ENCODE results near the gene SRP14. TPM values are rescaled to one million over a fixed set of nuclear protein-coding genes. Genes with fewer than 3 reads are reported as not detected.
"Not testable (repeated sequence)": the region's sequence is repeated elsewhere in the genome, so short reads cannot be mapped to it uniquely, and the experiment has no call there.

SRP14 gene
- total RNA-seq, 2 donors from 2014 or later: 102 to 117 TPM

DNA sequence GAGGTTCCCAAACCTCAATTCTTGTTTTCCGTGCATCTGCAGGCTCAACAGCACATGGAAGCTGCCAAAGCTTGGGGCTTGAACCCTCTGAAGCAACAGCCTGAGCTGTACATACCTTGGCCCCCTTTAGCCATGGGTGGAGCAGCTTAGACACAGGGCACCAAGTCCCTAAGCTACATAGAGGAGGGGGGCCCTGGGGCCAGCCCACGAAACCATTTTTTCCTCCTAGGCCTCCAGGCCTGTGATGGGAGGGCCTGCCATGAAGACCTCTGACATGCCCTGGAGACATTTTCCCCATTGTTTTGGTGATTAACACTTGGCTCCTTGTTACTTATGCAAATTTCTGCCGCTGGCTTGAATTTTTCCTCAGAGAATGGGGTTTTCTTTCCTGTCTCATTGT lies 24.6 kb downstream of the SRP14 start:
- DNase-seq (no peak), ATAC-seq (replicated peaks in 1 of 2) (no peak)
- peaks cover 4 to 8% of the 10 kb centered on the region in 2 donors for H3K9me3 Mint-ChIP-seq
- no peaks in the 10 kb centered on the region for H3K27me3 Mint-ChIP-seq (ENCODE audit: low read depth)
- H3K4me1 Mint-ChIP-seq (ENCODE audit: low read depth): no peaks in the 10 kb centered on the region
- no peak overlapping the region for H3K27ac Mint-ChIP-seq
- H3K4me3 Mint-ChIP-seq: no peak overlapping the region
- peaks cover 25 to 38% of the 10 kb centered on the region in 2 donors for H3K36me3 Mint-ChIP-seq (ENCODE audit: insufficient read depth in 2 of 2)

DNA sequence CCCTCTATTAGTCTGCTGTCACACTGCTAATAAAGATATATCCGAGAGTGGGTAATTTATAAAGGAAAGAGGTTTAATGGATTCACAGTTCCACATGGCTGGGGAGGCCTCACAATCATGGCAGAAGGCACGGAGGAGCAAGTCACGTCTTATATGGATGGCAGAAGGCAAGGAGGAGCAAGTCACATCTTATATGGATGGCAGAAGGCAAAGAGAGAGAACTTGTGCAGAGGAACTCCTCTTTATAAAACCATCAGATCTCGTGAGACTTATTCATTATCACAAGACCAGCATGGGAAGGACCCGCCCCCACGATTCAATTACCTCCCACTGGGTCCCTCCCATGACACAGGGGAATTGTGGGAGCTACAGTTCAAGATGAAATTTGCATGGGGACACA lies 25.6 kb downstream of the SRP14 start:
- H3K4me3 Mint-ChIP-seq; H3K27ac Mint-ChIP-seq; H3K4me1 Mint-ChIP-seq (ENCODE audit: low read depth); ATAC-seq (replicated peaks in 1 of 2); DNase-seq; H3K9me3 Mint-ChIP-seq; H3K27me3 Mint-ChIP-seq (ENCODE audit: low read depth): not testable (repeated sequence)
- peaks cover 25 to 41% of the 10 kb centered on the region in 2 donors for H3K36me3 Mint-ChIP-seq (ENCODE audit: insufficient read depth in 2 of 2)

DNA sequence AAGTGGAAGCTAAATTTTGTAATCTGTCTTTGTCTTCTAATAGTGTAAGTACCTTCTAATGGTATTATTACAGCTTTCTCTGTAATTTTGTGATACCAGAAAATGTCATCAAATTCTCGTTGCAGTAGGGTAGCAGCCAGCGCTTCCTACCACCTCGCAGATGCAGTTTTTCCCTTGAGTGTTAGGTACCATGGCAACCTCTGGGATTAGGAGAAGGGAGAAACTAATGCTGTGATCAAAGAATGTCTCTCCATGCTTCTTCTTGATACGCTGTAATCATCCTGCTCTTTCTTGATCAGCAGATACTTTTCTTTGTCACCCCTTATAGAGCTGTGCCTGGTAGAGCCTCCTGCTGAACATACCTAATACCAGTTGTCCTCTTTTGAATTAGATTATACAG lies 27.7 kb downstream of the SRP14 start:
- ATAC-seq (replicated peaks in 1 of 2): no peak
- DNase-seq: no peak
- peaks cover 4 to 8% of the 10 kb centered on the region in 2 donors for H3K9me3 Mint-ChIP-seq
- H3K27ac Mint-ChIP-seq: no peak overlapping the region
- peaks cover 25 to 45% of the 10 kb centered on the region in 2 donors for H3K36me3 Mint-ChIP-seq (ENCODE audit: insufficient read depth in 2 of 2)
- H3K4me3 Mint-ChIP-seq: no peak overlapping the region
- H3K27me3 Mint-ChIP-seq (ENCODE audit: low read depth): no peaks in the 10 kb centered on the region
- H3K4me1 Mint-ChIP-seq (ENCODE audit: low read depth): no peaks in the 10 kb centered on the region

DNA sequence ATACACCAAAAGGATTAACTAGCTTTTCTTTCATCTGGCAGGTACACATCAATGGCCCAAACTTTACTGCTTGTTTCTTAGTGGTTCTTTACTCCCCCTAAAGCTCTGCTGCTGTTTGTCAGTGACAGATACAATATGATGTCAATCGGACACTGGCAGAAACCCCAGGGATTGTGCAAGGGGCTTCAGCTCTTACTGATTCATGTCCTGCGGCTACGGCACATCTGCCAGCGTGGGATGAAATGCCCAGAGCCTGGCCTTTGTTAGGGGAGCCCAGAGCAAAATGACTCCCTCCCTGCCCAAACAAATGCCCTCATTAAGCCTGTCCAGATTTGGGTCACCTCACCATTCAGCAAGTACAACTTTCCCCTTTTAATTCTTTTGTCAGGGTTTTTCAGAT lies 28.3 kb downstream of the SRP14 start:
- Mint-ChIP-seq H3K9me3 (peaks cover 4 to 8% of the 10 kb centered on the region in 2 donors), H3K27me3 (ENCODE audit: low read depth) (no peaks in the 10 kb centered on the region), H3K4me1 (ENCODE audit: low read depth) (no peaks in the 10 kb centered on the region), H3K27ac (no peak overlapping the region), H3K4me3 (no peak overlapping the region), H3K36me3 (ENCODE audit: insufficient read depth in 2 of 2) (peaks cover 25 to 43% of the 10 kb centered on the region in 2 donors)
- DNase-seq: no peak
- ATAC-seq (replicated peaks in 1 of 2): no peak

DNA sequence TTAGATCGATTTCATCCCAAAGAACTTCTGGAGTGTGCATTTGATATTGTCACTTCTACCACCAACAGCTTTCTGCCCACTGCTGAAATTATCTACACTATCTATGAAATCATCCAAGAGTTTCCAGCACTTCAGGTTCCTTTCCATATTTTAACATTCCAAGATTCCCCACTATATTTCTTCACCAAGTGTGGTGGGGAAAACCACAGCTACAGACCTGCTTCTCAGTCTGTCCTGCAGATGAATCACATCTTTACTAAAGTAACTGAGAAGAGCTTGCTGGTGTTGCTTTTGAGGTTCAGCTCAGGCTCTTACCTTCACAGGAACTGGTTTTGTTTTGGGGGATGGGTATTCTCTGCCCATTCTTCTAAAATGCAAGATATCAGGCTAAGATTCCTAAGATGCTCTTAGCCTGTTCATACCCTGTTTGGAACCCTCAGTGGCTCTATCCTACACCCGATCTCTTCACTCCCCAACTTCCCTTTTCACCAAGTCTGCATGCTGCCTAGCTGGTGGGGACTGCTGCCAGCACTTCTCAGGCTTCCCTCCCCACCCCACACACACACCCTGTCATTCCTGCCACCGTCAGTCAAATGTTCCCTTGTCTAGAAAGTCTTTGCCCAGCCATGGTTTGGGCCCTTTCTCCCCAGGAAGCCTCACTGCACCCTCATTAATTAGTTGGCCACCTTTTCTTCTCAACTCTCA lies 30.8 kb downstream of the SRP14 start:
- Mint-ChIP-seq H3K27ac (no peak overlapping the region), H3K36me3 (ENCODE audit: insufficient read depth in 2 of 2) (peaks cover 7 to 27% of the 10 kb centered on the region in 2 donors), H3K27me3 (ENCODE audit: low read depth) (no peaks in the 10 kb centered on the region), H3K4me3 (no peak overlapping the region), H3K4me1 (ENCODE audit: low read depth) (no peaks in the 10 kb centered on the region), H3K9me3 (no peaks in the 10 kb centered on the region)
- DNase-seq: no peak
- ATAC-seq (replicated peaks in 1 of 2): no peak

DNA sequence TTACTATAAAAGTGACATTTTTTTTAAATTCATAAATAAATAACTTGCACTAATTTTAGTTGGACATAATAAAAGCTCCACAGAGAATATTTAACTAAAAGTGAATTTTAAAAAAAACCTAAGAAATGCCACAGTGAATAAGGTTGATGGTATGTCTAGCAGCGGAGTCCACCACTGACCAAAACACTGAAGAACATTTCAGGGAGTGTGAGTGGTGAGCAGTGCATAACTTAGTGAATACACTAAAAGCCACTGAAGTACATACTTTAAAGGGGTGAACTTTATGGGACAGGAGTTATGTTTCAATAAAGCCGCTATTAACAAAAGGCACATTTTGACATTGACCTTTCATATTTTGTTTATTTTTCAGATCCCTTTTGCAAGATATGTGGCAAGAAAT lies 32.3 kb downstream of the SRP14 start:
- Mint-ChIP-seq H3K27ac (no peak overlapping the region), H3K4me1 (ENCODE audit: low read depth) (no peaks in the 10 kb centered on the region), H3K27me3 (ENCODE audit: low read depth) (no peaks in the 10 kb centered on the region), H3K9me3 (no peaks in the 10 kb centered on the region), H3K36me3 (ENCODE audit: insufficient read depth in 2 of 2) (peaks cover 7 to 16% of the 10 kb centered on the region in 2 donors), H3K4me3 (no peak overlapping the region)
- DNase-seq: no peak
- no peak for ATAC-seq (replicated peaks in 1 of 2)

DNA sequence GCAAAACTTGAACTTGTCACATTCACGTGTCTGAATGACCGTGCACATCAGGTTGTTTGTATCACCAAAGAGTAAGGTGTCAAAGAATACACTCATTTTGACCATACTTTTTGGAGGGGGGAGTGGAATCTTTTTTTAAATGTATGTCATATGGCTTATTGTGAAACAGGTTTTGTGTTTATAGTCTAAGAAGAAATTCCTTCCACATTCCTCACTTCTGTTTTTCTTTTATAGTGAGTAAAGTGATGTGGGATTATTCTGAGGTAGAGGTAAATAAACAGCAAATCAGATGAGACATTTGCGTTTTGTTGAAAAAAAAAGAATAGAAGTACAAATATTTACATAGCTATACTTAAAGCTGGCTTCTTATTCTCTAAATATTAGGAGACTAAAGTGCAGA lies 33.0 kb downstream of the SRP14 start:
- Mint-ChIP-seq H3K4me3 (no peak overlapping the region), H3K36me3 (ENCODE audit: insufficient read depth in 2 of 2) (peaks cover 4 to 17% of the 10 kb centered on the region in 2 donors), H3K27ac (no peak overlapping the region), H3K4me1 (ENCODE audit: low read depth) (no peaks in the 10 kb centered on the region), H3K9me3 (no peaks in the 10 kb centered on the region), H3K27me3 (ENCODE audit: low read depth) (no peaks in the 10 kb centered on the region)
- DNase-seq (no peak), ATAC-seq (replicated peaks in 1 of 2) (no peak)

DNA sequence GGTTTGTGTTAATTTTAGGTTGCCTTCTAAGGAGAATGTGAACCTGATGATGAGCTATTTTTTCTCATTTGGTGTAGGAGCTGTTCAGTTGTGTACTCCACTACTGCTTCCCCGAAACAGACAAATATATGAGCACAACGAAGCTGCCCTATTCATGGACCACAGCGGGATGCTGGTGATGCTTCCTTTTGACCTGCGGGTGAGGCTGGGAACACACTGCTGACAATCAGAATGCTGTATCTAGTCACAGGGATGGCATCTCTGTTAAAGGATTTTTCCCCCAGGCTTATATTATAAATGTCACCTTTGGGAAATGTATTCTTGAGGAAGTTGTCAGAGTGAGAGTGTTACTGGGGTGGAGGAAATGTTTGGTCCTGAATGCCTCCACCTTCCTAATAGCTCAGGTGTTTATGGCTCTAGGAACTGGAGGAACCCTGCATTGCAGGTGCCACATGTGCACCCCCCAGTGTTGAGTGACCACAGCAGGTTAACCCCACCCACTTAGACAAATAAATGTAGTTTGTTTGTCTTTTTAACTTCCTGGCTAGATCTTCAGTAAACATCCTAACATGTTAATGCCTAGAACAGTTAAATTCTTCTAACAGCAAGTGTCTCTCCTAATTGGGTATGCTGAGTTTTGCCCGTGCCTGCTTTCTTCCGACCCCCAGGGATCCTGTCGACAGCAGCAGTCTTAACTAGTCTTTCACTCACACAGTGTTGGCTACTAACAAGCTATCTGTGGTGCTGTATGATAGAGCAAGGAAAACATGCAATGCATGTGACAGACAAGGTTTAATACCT lies 35.7 kb downstream of the SRP14 start:
- no peaks in the 10 kb centered on the region for H3K27me3 Mint-ChIP-seq (ENCODE audit: low read depth)
- peaks cover 2 to 13% of the 10 kb centered on the region in 2 donors for H3K36me3 Mint-ChIP-seq (ENCODE audit: insufficient read depth in 2 of 2)
- DNase-seq: no peak
- no peaks in the 10 kb centered on the region for H3K9me3 Mint-ChIP-seq
- H3K4me3 Mint-ChIP-seq: no peak overlapping the region
- H3K27ac Mint-ChIP-seq: no peak overlapping the region
- no peak for ATAC-seq (replicated peaks in 1 of 2)
- H3K4me1 Mint-ChIP-seq (ENCODE audit: low read depth): no peaks in the 10 kb centered on the region

DNA sequence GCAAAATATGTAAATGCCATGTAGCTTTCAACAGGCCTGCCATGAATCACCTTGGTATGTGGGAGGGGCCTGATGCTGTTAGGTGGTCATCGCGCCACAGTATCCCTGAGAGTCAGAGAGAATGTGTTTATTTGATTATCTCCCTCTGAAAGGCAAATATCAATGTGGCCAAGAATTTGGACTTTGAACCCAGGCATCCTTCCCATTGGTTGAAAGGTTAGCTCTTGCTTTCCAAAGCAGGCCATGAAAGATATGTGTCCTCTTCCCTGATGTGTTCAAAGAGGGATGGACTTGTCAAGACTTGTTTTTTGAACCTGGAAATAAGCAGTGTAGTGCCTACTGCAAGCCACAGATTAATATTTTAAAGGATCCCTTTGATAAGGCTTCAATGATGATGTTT lies 36.7 kb downstream of the SRP14 start:
- peaks cover 2 to 11% of the 10 kb centered on the region in 2 donors for H3K36me3 Mint-ChIP-seq (ENCODE audit: insufficient read depth in 2 of 2)

DNA sequence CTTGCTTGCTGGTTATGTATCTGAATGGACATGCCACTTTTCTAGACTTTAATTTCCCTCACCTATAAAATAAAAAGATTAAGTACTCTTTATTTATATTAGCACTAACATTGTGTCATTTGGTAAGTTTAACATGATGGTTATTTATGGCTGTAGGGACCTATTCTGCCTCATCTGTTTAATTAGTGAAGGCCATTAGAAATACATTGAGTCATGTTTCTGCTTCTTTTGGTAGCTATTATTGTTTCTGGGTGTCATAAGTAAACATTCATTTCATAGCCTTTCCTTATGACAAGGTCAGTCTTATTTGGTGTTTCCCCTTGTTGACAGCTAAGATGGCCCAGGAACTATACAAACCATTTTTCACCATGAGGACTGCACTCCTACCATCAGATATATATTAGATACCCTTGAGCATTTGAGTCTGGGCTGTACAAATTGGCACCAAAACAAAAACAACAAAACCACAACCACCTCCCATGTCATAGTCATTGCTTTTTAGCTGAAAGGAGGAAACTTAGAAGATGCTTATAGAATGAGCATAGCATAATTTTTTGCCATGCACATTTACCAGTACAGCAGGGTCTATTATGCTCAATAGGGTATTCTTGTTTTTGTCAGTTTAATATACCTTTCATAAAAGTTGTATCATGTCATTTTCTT lies 39.3 kb downstream of the SRP14 start:
- no peaks in the 10 kb centered on the region for H3K4me1 Mint-ChIP-seq (ENCODE audit: low read depth)
- no peaks in the 10 kb centered on the region for H3K27me3 Mint-ChIP-seq (ENCODE audit: low read depth)
- ATAC-seq (replicated peaks in 1 of 2) (no peak), DNase-seq (no peak)
- no peak overlapping the region for H3K27ac Mint-ChIP-seq
- no peak overlapping the region for H3K4me3 Mint-ChIP-seq
- H3K36me3 Mint-ChIP-seq (ENCODE audit: insufficient read depth in 2 of 2): peaks cover 2 to 10% of the 10 kb centered on the region in 2 donors
- no peaks in the 10 kb centered on the region for H3K9me3 Mint-ChIP-seq

More for the DNA sequence above, 36.7 kb downstream of the SRP14 start:
- ATAC-seq (replicated peaks in 1 of 2) (no peak), DNase-seq (no peak)
- no peak overlapping the region for H3K4me3 Mint-ChIP-seq
- H3K9me3 Mint-ChIP-seq: no peaks in the 10 kb centered on the region
- no peaks in the 10 kb centered on the region for H3K27me3 Mint-ChIP-seq (ENCODE audit: low read depth)
- no peaks in the 10 kb centered on the region for H3K4me1 Mint-ChIP-seq (ENCODE audit: low read depth)
- H3K27ac Mint-ChIP-seq: no peak overlapping the region

DNA sequence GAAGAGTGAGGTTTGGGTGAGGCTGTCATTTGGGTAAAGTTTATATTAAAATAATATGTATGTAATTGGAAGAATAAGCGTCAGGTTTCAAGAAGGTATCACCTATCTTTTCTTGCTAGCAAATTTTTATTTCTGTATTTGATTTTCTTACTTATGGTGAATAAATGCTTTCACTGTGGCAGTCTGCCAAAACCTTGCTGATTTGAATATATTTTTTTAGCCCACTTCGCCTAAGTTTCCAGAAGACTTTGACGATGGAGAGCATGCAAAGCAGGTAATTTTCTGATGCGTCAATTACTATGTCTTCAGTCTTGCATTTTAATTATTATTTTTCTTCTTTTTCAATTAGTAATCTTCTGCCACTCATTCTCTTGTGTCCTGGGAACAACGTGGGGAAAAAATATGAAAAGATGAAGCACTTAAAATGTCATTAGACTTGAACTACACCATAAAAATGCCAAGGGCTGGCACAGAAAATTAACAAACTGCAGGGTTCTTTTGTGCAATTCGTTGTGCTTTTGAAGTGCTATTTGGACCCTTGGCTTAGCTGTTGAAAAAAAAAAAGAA lies 40.4 kb downstream of the SRP14 start:
- ATAC-seq (replicated peaks in 1 of 2) (no peak), DNase-seq (no peak)
- Mint-ChIP-seq H3K4me1 (ENCODE audit: low read depth) (no peaks in the 10 kb centered on the region), H3K4me3 (no peak overlapping the region), H3K9me3 (no peaks in the 10 kb centered on the region), H3K27me3 (ENCODE audit: low read depth) (no peaks in the 10 kb centered on the region), H3K27ac (no peak overlapping the region), H3K36me3 (ENCODE audit: insufficient read depth in 2 of 2) (peaks cover under 1 to 9% of the 10 kb centered on the region in 2 donors)

DNA sequence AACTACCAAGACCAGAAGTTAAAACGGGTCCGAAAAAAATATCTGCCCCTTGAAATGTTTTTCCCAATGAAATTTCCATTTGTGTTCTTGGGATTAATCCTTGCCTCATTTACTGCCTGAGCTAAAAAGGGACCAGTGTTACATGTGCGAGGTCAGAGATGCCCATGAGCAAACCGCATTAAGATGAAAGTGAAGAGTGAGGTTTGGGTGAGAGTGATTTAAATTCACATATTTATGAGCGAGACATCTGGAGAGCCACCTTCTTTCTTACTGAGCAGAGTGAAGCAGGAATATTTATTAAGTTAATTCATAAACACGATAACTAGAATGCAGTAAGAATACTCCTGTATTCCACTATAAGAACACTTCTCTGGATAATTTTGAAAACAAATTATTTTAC lies 41.3 kb downstream of the SRP14 start:
- Mint-ChIP-seq H3K9me3 (no peaks in the 10 kb centered on the region), H3K4me3 (no peak overlapping the region), H3K27me3 (ENCODE audit: low read depth) (no peaks in the 10 kb centered on the region), H3K36me3 (ENCODE audit: insufficient read depth in 2 of 2) (peaks cover 0 to 7% of the 10 kb centered on the region in 2 donors), H3K4me1 (ENCODE audit: low read depth) (no peaks in the 10 kb centered on the region), H3K27ac (no peak overlapping the region)
- ATAC-seq (replicated peaks in 1 of 2) (no peak), DNase-seq (no peak)

DNA sequence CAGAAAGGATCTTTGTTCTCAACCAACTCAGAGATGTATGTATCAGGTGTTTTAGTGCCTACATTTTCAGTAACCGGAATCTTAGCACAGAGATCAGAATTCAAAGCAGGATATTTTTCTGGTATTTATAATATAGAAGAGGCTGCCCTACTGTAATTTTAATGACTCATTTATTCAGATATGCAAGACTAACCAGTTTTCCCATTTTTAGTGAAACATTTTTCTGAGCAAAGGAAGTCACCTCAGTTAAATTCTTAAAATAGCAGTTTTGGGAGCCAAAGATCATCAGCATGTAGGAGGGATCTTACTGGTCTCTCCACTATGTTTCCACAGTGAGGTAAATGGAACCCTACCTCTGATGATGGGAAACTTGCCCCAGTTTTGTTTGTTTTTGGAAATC lies 42.0 kb downstream of the SRP14 start:
- no peak overlapping the region for H3K27ac Mint-ChIP-seq
- H3K4me3 Mint-ChIP-seq: no peak overlapping the region
- H3K27me3 Mint-ChIP-seq (ENCODE audit: low read depth): no peaks in the 10 kb centered on the region
- ATAC-seq (replicated peaks in 1 of 2) (no peak), DNase-seq (no peak)
- no peaks in the 10 kb centered on the region for H3K4me1 Mint-ChIP-seq (ENCODE audit: low read depth)
- no peaks in the 10 kb centered on the region for H3K9me3 Mint-ChIP-seq
- H3K36me3 Mint-ChIP-seq (ENCODE audit: insufficient read depth in 2 of 2): peaks cover 0 to 7% of the 10 kb centered on the region in 2 donors
